ENCODE data around the gene GDF7. TPM values are rescaled to one million over a fixed set of nuclear protein-coding genes. Genes with fewer than 3 reads are reported as not detected.

GDF7 gene
- polyA plus RNA-seq, 1 experiment, result 0.32 TPM

- TF ChIP-seq CTCF (IDR thresholded peaks at IDR 0.05; ENCODE audit: insufficient read depth, low read depth, low read length), result no peak
- POLR2A ChIA-PET, result no interaction called here
- CTCF ChIA-PET, result no interaction called here
- Histone ChIP-seq H3K4me3 (ENCODE audit: low read depth, low read length) (no peak overlapping the region), H3K27me3 (ENCODE audit: control insufficient read depth, insufficient read depth, low read length) (no peaks in the 10 kb centered on the region), H3K36me3 (ENCODE audit: control insufficient read depth, insufficient read depth, low read length) (peaks cover 7% of the 10 kb centered on the region)
- no peak for DNase-seq (ENCODE audit: low read depth)
These were observed 44.2 kb upstream of the GDF7 start for GRCh38 chr2:20622731-20623130.

- no peak for TF ChIP-seq CTCF (IDR thresholded peaks at IDR 0.05; ENCODE audit: insufficient read depth, low read depth, low read length)
- H3K36me3 ChIP-seq (ENCODE audit: control insufficient read depth, insufficient read depth, low read length), result peaks cover 7% of the 10 kb centered on the region
- no peak overlapping the region for H3K4me3 ChIP-seq (ENCODE audit: low read depth, low read length)
- CTCF ChIA-PET, result no interaction called here
- POLR2A ChIA-PET, result no interaction called here
- no peak for DNase-seq (ENCODE audit: low read depth)
- H3K27me3 ChIP-seq (ENCODE audit: control insufficient read depth, insufficient read depth, low read length), result no peaks in the 10 kb centered on the region
These were observed 43.7 kb upstream of the GDF7 start for GRCh38 chr2:20623241-20623640.

- POLR2A ChIA-PET, result no interaction called here
- no peak overlapping the region for H3K4me3 ChIP-seq (ENCODE audit: low read depth, low read length)
- CTCF ChIA-PET, result no interaction called here
- no peaks in the 10 kb centered on the region for H3K27me3 ChIP-seq (ENCODE audit: control insufficient read depth, insufficient read depth, low read length)
- H3K36me3 ChIP-seq (ENCODE audit: control insufficient read depth, insufficient read depth, low read length), result peaks cover 7% of the 10 kb centered on the region
- no peak for TF ChIP-seq CTCF (IDR thresholded peaks at IDR 0.05; ENCODE audit: insufficient read depth, low read depth, low read length)
- no peak for DNase-seq (ENCODE audit: low read depth)
These were observed 43.2 kb upstream of the GDF7 start for GRCh38 chr2:20623741-20624155.

GRCh38 chr2:20624156-20624883, 42.6 kb upstream of the GDF7 start:
- H3K27me3 ChIP-seq (ENCODE audit: control insufficient read depth, insufficient read depth, low read length), result no peaks in the 10 kb centered on the region
- no peak for DNase-seq (ENCODE audit: low read depth)
- ChIA-PET POLR2A (no interaction called here), CTCF (interaction anchor here (0.9 to 2.6 kb wide), 5 partner anchors 11 to 180 kb away, joined by 3 to 11 read pairs (median 7); no protein-coding TSS in a partner anchor)
- H3K36me3 ChIP-seq (ENCODE audit: control insufficient read depth, insufficient read depth, low read length), result peaks cover 7% of the 10 kb centered on the region
- TF ChIP-seq CTCF (IDR thresholded peaks at IDR 0.05; ENCODE audit: insufficient read depth, low read depth, low read length), result no peak
- no peak overlapping the region for H3K4me3 ChIP-seq (ENCODE audit: low read depth, low read length)

- CTCF ChIA-PET, result interaction anchor here (0.9 to 2.6 kb wide), 7 partner anchors 9 to 180 kb away, joined by 3 to 11 read pairs (median 6); no protein-coding TSS in a partner anchor
- Histone ChIP-seq H3K36me3 (ENCODE audit: control insufficient read depth, insufficient read depth, low read length) (peaks cover 7% of the 10 kb centered on the region), H3K4me3 (ENCODE audit: low read depth, low read length) (no peak overlapping the region), H3K27me3 (ENCODE audit: control insufficient read depth, insufficient read depth, low read length) (no peaks in the 10 kb centered on the region)
- DNase-seq (ENCODE audit: low read depth), result no peak
- POLR2A ChIA-PET, result no interaction called here
- TF ChIP-seq CTCF (IDR thresholded peaks at IDR 0.05; ENCODE audit: insufficient read depth, low read depth, low read length), result no peak
These were observed 42.0 kb upstream of the GDF7 start for GRCh38 chr2:20624884-20625485.
